PFSK-1 (cell line): ENCODE measurements around the gene PDZD2.

Experiments
- FOXP2 ChIP-seq: optimal IDR thresholded peaks from 2 replicates; pipeline ENCODE3; 2011; ENCODE audit warnings: borderline replicate concordance, control low read depth, inconsistent platforms; ENCODE audit not compliant: insufficient read depth; ENCODE audit errors: extremely low read length, extremely low read depth
- POLR2AphosphoS5 ChIP-seq: IDR thresholded peaks from 2 replicates; pipeline ENCODE4 v1.6.1; 2012; ENCODE audit warnings: low read depth, mild to moderate bottlenecking, control low read depth, low read length, moderate library complexity
- SIN3A ChIP-seq: IDR thresholded peaks from 2 replicates; pipeline ENCODE4 v1.6.1; 2012; ENCODE audit warnings: mild to moderate bottlenecking, low read length, moderate library complexity, borderline replicate concordance; ENCODE audit not compliant: insufficient read depth
- TAF1 ChIP-seq: IDR thresholded peaks from 2 replicates; pipeline ENCODE4 v1.6.1; 2012; ENCODE audit warnings: low read length, control low read depth, borderline replicate concordance; ENCODE audit not compliant: insufficient read depth
- TF ChIP-seq, protein P1 (sequence below), 2 experiments: IDR thresholded peaks; 2 replicates each; pipeline versions ENCODE4 v1.6.1 to v1.8.0; 2011 to 2012; ENCODE audit warnings: low read depth in 2 of 2, low read length in 2 of 2, control low read depth in 1 of 2, inconsistent platforms in 1 of 2, mild to moderate bottlenecking in 1 of 2, moderate library complexity in 1 of 2; ENCODE audit not compliant: insufficient read depth in 1 of 2

Gene PDZD2

DNA sequence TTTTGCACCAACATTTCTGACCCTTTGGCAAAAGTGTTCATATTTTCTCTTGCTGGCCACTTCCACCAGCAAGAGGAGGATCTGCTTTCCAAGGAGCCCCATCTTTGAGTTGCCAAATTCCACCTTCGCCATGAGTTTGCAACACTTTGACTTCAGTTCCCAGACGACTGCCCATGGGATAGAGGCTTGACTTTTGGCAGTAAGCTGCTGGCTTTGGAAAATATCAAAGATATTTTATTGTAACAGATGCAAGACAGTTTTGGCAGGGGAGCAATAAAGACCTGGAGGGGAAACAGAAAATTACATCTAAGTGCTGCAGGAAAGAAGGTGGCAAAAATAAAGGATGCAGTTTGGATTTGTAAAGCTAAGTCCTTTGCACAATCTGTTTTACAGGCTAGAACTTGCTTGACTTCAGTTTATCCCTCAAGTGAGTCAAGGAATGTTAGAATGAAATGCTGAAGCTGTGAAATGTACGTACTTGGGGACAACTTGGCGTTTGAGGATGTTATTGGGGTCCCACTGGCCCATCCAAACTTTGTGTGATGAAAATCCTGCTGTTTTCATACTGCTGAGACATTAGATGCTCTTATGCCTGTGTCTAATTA is 302.3 kb downstream of the PDZD2 start:
- TF ChIP-seq FOXP2, result no peak

DNA sequence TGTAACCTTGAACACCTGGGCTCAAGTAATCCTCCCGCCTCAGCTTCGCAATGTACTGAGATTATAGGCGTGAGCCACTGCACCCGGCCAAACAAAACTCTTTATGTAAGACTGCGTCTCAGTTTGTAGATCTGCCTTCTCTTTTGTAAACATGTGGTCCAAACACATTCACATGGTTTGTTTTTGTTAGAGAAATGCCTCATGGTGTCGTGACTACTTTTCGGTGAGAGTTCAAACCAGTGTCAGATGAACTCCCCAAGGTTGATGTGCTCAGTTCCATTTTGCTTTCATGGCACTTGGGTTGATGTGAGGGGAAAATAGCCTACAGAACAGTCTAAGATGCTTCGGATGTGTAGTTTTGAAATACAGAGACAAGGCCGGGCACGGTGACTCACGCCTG is 303.6 kb downstream of the PDZD2 start:
- no peak for TF ChIP-seq FOXP2

DNA sequence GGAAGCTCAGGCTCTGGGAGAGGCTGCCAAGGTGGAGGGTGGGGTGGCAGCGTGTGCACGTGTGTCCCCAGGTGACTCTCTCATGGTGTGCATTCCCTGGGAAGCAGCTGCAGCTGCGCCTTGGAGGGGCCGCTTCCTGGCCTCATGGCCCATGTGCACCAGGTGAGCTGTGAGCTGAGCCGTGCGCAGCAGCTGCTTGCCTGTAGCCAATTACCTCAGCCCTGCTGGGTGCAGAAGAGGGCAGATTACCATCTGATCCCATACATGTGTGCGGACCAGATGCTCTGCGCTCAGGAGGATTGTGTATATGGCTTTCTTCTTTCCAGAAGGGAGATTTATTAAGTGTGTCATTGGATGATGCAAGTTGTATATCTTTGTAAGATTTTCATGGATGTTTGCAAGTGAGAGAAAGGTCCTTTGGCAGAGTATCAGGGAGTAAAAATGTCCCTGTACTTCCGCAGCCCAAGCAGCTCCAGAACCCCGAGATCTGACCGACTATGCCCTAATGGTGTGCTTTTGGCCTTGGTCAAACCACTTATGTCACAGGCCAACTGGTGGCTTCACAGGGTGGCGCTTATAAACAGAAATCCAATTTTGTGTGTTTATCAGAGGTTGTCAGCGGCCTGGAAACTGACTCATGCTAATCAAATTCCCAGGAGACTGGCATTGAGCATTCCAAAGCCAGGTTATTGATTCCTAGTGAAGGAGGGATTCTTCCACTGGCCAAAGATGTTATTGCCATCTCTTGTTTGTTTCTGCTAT is 305.9 kb downstream of the PDZD2 start:
- TF ChIP-seq, protein P1, sequence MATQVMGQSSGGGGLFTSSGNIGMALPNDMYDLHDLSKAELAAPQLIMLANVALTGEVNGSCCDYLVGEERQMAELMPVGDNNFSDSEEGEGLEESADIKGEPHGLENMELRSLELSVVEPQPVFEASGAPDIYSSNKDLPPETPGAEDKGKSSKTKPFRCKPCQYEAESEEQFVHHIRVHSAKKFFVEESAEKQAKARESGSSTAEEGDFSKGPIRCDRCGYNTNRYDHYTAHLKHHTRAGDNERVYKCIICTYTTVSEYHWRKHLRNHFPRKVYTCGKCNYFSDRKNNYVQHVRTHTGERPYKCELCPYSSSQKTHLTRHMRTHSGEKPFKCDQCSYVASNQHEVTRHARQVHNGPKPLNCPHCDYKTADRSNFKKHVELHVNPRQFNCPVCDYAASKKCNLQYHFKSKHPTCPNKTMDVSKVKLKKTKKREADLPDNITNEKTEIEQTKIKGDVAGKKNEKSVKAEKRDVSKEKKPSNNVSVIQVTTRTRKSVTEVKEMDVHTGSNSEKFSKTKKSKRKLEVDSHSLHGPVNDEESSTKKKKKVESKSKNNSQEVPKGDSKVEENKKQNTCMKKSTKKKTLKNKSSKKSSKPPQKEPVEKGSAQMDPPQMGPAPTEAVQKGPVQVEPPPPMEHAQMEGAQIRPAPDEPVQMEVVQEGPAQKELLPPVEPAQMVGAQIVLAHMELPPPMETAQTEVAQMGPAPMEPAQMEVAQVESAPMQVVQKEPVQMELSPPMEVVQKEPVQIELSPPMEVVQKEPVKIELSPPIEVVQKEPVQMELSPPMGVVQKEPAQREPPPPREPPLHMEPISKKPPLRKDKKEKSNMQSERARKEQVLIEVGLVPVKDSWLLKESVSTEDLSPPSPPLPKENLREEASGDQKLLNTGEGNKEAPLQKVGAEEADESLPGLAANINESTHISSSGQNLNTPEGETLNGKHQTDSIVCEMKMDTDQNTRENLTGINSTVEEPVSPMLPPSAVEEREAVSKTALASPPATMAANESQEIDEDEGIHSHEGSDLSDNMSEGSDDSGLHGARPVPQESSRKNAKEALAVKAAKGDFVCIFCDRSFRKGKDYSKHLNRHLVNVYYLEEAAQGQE (IDR thresholded peaks at IDR 0.05; ENCODE audit: insufficient read depth in 1 of 2, low read depth in 2 of 2, low read length in 2 of 2), result no peak
- TF ChIP-seq SIN3A (no peak), FOXP2 (no peak), TAF1 (no peak), POLR2AphosphoS5 (no peak)

DNA sequence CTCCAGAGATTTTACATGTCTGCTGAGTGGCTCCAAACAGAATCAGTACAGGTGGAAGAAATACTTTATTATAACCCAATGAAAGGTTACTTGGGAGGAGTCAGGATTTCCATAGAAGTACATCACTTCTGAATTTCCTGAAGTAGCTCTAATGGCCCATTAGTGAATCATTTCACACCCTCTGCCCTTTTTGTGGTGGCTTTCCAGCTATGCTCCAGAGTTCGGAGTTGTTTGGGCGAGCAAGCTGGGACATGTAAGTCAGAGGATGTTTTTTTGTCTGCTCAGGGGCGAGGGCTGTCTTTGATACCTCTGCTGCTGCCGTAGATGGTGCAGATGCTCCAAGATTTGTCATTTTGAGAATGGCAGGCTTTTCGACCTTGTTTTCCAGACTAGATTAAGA is 309.1 kb downstream of the PDZD2 start:
- no peak for TF ChIP-seq FOXP2
- TF ChIP-seq TAF1, result no peak
- no peak for TF ChIP-seq SIN3A
- TF ChIP-seq, protein P1 (IDR thresholded peaks at IDR 0.05; ENCODE audit: insufficient read depth in 1 of 2, low read depth in 2 of 2, low read length in 2 of 2), result no peak
- no peak for TF ChIP-seq POLR2AphosphoS5

DNA sequence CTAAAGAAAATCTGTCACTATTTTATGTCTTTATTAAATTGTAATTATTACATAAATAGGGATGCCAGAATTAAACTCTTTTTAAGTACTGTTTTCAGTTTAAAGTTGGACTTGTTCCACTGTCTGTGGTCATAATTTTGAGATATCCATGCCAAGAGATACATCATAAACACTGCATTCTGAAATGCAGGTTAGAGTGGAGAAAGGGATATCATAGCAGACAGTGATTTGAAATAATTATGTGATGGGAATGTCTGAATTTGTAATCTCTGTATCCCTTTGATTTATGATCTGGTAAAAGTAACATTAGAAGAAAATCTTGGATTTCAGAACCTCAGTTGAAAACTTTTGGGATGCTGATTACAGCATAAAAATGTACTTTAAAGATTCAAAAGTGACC is 313.1 kb downstream of the PDZD2 start:
- TF ChIP-seq FOXP2, result no peak
- TF ChIP-seq, protein P1 (IDR thresholded peaks at IDR 0.05; ENCODE audit: insufficient read depth in 1 of 2, low read depth in 2 of 2, low read length in 2 of 2), result no peak
- no peak for TF ChIP-seq SIN3A
- no peak for TF ChIP-seq POLR2AphosphoS5
- no peak for TF ChIP-seq TAF1

DNA sequence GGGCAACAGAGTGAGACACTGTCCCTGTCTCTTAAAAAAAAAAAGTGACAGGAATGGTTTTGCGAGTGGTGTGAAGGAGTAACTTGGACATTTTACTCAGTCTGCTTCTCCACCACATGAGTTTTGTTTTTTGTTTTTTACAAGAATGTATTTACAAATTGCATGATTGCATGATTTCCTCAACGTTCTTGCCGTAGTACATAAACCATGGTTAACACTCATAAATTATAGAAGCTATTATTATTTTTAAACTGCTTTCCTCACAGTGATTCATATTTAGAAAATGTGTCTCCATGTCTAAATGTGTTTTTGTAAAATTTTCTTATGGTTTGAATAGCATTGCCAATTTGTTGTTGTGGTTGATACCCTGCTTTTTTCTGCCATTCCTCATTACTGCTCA is 315.2 kb downstream of the PDZD2 start:
- TF ChIP-seq TAF1, result no peak
- TF ChIP-seq, protein P1 (IDR thresholded peaks at IDR 0.05; ENCODE audit: insufficient read depth in 1 of 2, low read depth in 2 of 2, low read length in 2 of 2), result no peak
- TF ChIP-seq FOXP2, result no peak
- TF ChIP-seq SIN3A, result no peak
- no peak for TF ChIP-seq POLR2AphosphoS5
